ENCODE measurements around the gene RUNX3. TPM values are rescaled to one million over a fixed set of nuclear protein-coding genes. Genes with fewer than 3 reads are reported as not detected.
A peak's percentile ranks its signal among the peaks of the same experiment; 100 is the strongest.

The RUNX3 gene
- total RNA-seq, 1 donor from 2014 or later, result 13.1 TPM

DNA sequence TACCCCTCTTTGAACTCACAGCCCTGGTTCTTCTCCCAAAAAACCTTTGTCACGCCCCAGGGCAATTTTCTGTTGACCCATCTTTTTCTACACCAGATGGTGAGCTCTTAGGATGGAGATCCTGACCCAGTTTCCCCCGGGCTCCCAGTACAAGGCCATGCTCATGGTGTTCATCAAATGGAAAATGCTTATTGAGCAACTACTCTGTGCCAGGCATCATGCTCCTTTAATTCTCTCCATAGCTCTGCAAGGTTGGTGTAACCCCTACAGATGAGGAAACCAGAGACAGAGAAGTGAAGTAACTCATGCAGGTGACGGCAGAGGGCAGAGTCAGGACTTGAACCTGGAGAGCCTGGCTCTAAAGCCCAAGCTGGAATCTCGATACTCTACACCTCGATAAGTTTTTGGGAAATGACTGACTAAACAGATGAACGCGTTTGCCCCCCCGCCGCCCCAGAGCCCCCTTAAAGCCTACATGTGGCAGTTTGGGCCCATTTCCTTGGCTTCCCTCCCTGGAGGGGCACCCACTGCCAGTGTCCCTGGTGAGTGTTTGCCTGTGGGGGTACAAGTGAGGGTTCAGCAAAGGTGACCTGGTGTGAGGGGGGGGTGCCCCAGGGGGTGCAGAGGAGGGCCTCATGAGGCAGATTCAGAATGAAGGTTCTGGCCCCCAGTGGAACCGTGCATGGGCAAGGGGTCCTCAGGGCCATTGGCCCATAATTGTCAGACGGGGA lies 30.2 kb upstream of the RUNX3 start:
- ATAC-seq (no peak), DNase-seq (no peak)
- H3K9me3 ChIP-seq, result no peaks in the 10 kb centered on the region
- H3K4me3 ChIP-seq, result no peak overlapping the region
- no peaks in the 10 kb centered on the region for H3K36me3 ChIP-seq
- peaks cover 6% of the 10 kb centered on the region for H3K27me3 ChIP-seq
- intact Hi-C loops (cut with DNase I), result no loop called here
- no peak overlapping the region for H3K27ac ChIP-seq
- TF ChIP-seq, protein P1, sequence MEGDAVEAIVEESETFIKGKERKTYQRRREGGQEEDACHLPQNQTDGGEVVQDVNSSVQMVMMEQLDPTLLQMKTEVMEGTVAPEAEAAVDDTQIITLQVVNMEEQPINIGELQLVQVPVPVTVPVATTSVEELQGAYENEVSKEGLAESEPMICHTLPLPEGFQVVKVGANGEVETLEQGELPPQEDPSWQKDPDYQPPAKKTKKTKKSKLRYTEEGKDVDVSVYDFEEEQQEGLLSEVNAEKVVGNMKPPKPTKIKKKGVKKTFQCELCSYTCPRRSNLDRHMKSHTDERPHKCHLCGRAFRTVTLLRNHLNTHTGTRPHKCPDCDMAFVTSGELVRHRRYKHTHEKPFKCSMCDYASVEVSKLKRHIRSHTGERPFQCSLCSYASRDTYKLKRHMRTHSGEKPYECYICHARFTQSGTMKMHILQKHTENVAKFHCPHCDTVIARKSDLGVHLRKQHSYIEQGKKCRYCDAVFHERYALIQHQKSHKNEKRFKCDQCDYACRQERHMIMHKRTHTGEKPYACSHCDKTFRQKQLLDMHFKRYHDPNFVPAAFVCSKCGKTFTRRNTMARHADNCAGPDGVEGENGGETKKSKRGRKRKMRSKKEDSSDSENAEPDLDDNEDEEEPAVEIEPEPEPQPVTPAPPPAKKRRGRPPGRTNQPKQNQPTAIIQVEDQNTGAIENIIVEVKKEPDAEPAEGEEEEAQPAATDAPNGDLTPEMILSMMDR (IDR thresholded peaks at IDR 0.05), result no peak
- no peaks in the 10 kb centered on the region for H3K4me1 ChIP-seq

DNA sequence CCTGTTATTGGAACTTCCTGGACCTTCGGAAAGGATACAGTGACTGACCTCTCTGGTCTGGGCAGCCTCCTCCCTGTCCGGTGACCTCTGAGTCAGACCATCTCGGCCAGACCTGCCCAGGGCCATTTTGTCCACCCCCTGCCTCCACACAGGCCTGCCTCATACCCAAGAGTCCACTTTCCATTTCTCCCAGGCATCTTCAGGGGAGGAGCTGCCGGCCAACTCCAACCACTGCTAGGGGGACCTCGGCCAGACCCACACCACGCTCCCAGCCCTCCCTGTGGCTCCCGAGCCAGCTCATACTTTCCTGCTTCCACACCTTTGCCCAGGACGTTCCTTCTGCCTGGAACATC lies 29.5 kb upstream of the RUNX3 start:
- DNase-seq (no peak), ATAC-seq (no peak)
- intact Hi-C loops (cut with DNase I), result no loop called here
- TF ChIP-seq, protein P1 (IDR thresholded peaks at IDR 0.05), result no peak
- no peaks in the 10 kb centered on the region for H3K36me3 ChIP-seq
- no peak overlapping the region for H3K4me3 ChIP-seq
- no peaks in the 10 kb centered on the region for H3K9me3 ChIP-seq
- H3K4me1 ChIP-seq, result no peaks in the 10 kb centered on the region
- peaks cover 6% of the 10 kb centered on the region for H3K27me3 ChIP-seq
- H3K27ac ChIP-seq, result no peak overlapping the region

DNA sequence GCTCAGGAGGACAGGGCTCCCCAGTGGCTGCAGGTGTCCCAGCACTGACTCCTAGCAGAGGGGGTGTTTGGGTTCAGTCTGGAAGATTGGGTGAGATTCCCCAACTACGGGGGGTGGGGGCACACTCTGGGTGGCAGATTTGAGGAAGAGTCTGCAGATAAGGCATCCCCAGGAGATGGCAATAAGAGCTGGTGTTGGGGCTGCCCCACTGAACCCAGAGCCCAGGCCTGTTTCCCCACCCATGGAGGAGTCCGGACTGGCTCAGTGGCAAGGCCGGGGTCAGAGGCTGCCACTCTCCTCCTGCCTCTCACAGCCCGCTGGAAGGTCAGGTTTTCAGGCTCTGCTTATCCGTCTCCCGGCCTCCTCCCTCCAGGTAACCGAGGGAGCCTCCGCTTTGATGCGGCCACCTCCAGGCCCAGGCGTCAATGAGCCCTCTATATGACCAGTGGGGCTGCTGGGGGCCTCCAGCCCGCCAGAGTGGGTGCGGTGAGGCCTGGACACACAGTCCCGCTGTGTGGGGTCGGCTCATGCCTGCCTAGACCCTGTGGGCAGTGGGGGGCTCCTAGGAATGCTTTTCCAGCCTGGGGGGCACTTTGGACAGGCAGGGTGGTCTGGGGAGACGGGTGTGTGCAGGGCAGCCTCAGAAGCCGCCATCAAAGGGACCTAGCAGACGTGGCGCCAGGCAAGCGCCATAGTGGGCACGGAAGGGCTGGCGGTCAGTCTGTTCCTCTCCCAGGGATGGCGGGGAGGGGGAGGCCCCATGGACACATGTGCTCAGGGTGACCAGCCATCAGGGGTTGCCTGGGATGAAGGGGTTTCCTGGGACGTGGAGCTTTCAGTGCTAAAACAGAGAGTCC lies 28.9 kb upstream of the RUNX3 start:
- Histone ChIP-seq H3K36me3 (no peaks in the 10 kb centered on the region), H3K27ac (no peak overlapping the region), H3K4me1 (no peaks in the 10 kb centered on the region), H3K27me3 (peaks cover 6% of the 10 kb centered on the region), H3K4me3 (no peak overlapping the region), H3K9me3 (no peaks in the 10 kb centered on the region)
- DNase-seq (no peak), ATAC-seq (no peak)
- TF ChIP-seq, protein P1 (IDR thresholded peaks at IDR 0.05), result no peak
- intact Hi-C loops (cut with DNase I), result no loop called here

DNA sequence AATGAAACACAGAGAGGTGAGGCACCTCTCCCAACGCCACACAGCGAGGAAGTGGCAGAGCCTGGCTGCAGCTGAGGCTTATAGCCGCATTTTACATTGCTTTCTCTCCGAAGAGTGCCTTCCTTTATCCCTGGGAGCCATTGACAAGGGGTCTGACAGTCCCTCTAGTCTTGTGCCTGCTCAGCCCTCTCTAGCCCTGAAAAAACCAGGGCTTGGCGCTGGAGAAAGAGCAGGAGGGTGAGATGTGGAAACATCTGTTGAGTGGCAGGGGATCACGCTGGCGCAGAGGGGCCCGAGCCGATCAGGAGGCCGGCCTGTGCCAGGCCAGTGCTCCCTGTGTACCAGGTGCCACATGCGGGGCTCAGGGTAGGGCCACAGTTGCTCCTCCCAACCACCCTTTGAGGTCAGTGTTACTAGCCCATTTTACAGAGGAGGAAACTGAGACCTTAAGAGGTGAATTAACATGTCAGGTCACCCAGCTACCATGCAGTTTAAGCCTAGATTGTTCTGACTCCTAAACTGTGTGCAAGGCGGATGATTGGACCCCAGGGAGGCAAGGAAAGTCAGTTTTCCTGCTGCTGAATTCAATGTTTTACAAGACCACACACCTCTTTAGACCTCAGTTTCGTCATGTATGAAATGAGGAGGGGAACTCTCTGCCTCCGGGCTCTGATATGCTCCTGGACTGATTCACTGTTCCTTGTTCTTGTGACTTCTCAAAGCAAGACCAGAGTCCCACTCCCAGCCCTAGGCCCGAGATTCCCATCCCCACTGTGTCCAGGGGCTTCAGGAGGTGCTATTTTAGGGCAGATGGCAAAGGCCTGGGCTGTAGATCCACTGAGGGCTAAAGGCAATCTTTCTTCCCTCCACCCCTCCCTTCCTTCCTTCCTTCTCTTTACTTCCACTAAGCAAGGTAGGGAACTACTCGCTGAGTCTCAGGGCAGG lies 28.0 kb upstream of the RUNX3 start:
- no peak overlapping the region for H3K4me3 ChIP-seq
- H3K27me3 ChIP-seq, result peaks cover 6% of the 10 kb centered on the region
- H3K9me3 ChIP-seq, result no peaks in the 10 kb centered on the region
- no peak overlapping the region for H3K27ac ChIP-seq
- TF ChIP-seq, protein P1 (IDR thresholded peaks at IDR 0.05), result no peak
- no peak for DNase-seq
- ATAC-seq, result no peak
- H3K36me3 ChIP-seq, result no peaks in the 10 kb centered on the region
- no peaks in the 10 kb centered on the region for H3K4me1 ChIP-seq
- intact Hi-C loops (cut with DNase I), result no loop called here

DNA sequence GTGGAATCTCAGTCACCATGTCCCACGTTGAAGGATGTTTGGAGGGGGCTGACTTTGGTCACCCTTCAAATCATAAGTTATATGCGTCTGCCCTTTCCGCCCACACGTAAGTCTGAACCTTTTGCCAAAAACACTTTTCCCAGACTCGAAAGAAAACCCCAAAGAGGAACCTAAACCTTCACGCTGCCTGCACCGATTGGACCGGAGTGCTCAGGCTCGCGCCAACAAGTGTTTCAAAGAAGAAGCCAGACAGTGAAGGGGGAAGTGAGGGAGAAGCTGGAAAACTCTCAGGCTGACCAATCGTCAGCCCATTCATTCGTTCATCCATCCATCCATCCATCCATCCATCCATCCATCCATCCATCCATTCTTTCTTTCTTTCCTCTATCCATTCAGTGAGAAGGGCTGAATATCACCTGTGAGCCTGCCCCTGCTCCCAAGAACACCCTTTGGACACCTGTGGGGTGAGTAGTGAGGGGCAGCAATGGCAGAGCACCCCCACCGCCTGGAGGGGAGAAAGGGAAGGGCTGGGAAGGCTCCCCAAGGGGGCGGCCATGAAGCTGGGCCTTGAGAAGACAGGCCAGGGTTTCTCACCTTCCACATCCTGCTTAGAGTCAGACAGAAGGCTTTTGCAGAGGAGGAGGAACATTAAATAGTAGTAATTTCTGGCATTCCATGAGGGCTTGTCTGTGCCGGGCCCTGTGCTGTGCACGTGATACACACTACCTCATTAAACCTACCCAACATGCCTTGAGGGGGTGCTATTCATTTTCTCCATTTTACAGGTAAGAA lies 27.1 kb upstream of the RUNX3 start:
- H3K4me1 ChIP-seq, result no peaks in the 10 kb centered on the region

More for the DNA sequence above, 27.1 kb upstream of the RUNX3 start:
- H3K9me3 ChIP-seq, result no peaks in the 10 kb centered on the region
- DNase-seq (no peak), ATAC-seq (peak; percentile 13)
- no peaks in the 10 kb centered on the region for H3K36me3 ChIP-seq
- H3K27ac ChIP-seq, result no peak overlapping the region
- TF ChIP-seq, protein P1 (IDR thresholded peaks at IDR 0.05), result no peak
- peaks cover 6% of the 10 kb centered on the region for H3K27me3 ChIP-seq
- intact Hi-C loops (cut with DNase I), result no loop called here
- H3K4me3 ChIP-seq, result no peak overlapping the region

All from upper lobe of right lung (tissue), 1 donor.